H9 (cell line): ENCODE results near the gene ARID1B. TPM values are rescaled to one million over a fixed set of nuclear protein-coding genes. Genes with fewer than 3 reads are reported as not detected.
A peak's percentile ranks its signal among the peaks of the same experiment; 100 is the strongest.

Experiments
- DNase-seq: peaks from one replicate; pipeline ENCODE4 v3.0.0-alpha.2; 2017
- H2AFZ ChIP-seq: one replicate; pipeline ENCODE4 v1.6.1; 2013; ENCODE audit warnings: mild to moderate bottlenecking, low read length, control low read depth, moderate library complexity
- H2AK5ac ChIP-seq: 2 replicates; pipeline ENCODE4 v1.6.1; 2013; ENCODE audit warnings: low read length, control low read depth, mixed read lengths; ENCODE audit not compliant: insufficient read length
- H2BK120ac ChIP-seq: one replicate; pipeline ENCODE4 v1.6.1; 2013; ENCODE audit warnings: low read depth, mild to moderate bottlenecking, low read length, control low read depth, inconsistent platforms; ENCODE audit not compliant: poor library complexity, severe bottlenecking
- H2BK12ac ChIP-seq: 2 replicates; pipeline ENCODE4 v1.6.1; 2013; ENCODE audit warnings: low read length, control low read depth, mixed read lengths, low read depth; ENCODE audit not compliant: insufficient read length
- H2BK15ac ChIP-seq: 2 replicates; pipeline ENCODE4 v1.6.1; 2013; ENCODE audit warnings: low read depth, low read length, control low read depth
- H2BK20ac ChIP-seq: one replicate; pipeline ENCODE4 v1.6.1; 2013; ENCODE audit warnings: low read depth, mild to moderate bottlenecking, low read length, control low read depth, inconsistent platforms; ENCODE audit not compliant: poor library complexity, severe bottlenecking
- H2BK5ac ChIP-seq: 2 replicates; pipeline ENCODE4 v1.6.1; 2013; ENCODE audit warnings: low read length, control low read depth, mixed read lengths; ENCODE audit not compliant: insufficient read length
- H3K14ac ChIP-seq: 2 replicates; pipeline ENCODE4 v1.6.1; 2013; ENCODE audit warnings: low read length, control low read depth; ENCODE audit not compliant: insufficient read depth
- H3K18ac ChIP-seq: 2 replicates; pipeline ENCODE4 v1.6.1; 2013; ENCODE audit warnings: low read depth, mild to moderate bottlenecking, mixed read lengths, low read length, control low read depth; ENCODE audit not compliant: insufficient read length
- H3K23ac ChIP-seq: 2 replicates; pipeline ENCODE4 v1.6.1; 2013; ENCODE audit warnings: low read length, control low read depth, mixed read lengths, low read depth; ENCODE audit not compliant: insufficient read length
- H3K23me2 ChIP-seq: 2 replicates; pipeline ENCODE4 v1.6.1; 2013; ENCODE audit warnings: low read depth, mild to moderate bottlenecking, mixed read lengths, low read length, control low read depth; ENCODE audit not compliant: insufficient read length, poor library complexity, severe bottlenecking
- H3K27ac ChIP-seq: 2 replicates; pipeline ENCODE4 v1.5.1; 2013; ENCODE audit warnings: low read length, control low read depth, mixed read lengths, low read depth; ENCODE audit not compliant: insufficient read length
- H3K27me3 ChIP-seq: 2 replicates; pipeline ENCODE4 v1.6.1; 2013; ENCODE audit warnings: low read length, control low read depth, inconsistent platforms; ENCODE audit not compliant: insufficient read depth
- H3K4ac ChIP-seq: 2 replicates; pipeline ENCODE4 v1.6.1; 2013; ENCODE audit warnings: low read depth, mild to moderate bottlenecking, control low read depth, inconsistent platforms, low read length, moderate library complexity
- H3K4me1 ChIP-seq: 2 replicates; pipeline ENCODE4 v1.6.1; 2013; ENCODE audit warnings: low read length, control low read depth, inconsistent platforms; ENCODE audit not compliant: insufficient read depth
- H3K4me2 ChIP-seq: 2 replicates; pipeline ENCODE4 v1.6.1; 2013; ENCODE audit warnings: low read length, control low read depth, mixed read lengths; ENCODE audit not compliant: insufficient read length, insufficient read depth
- H3K56ac ChIP-seq: 2 replicates; pipeline ENCODE4 v1.6.1; 2013; ENCODE audit warnings: low read depth, mild to moderate bottlenecking, mixed read lengths, low read length, control low read depth; ENCODE audit not compliant: insufficient read length
- H3K79me1 ChIP-seq: 2 replicates; pipeline ENCODE4 v1.6.1; 2013; ENCODE audit warnings: low read depth, mild to moderate bottlenecking, moderate library complexity, low read length, control low read depth, inconsistent platforms; ENCODE audit not compliant: insufficient read depth, poor library complexity, severe bottlenecking
- H3K79me2 ChIP-seq: 2 replicates; pipeline ENCODE4 v1.6.1; 2013; ENCODE audit warnings: low read length, control low read depth, inconsistent platforms; ENCODE audit not compliant: insufficient read depth
- H3K9ac ChIP-seq: 2 replicates; pipeline ENCODE4 v1.6.1; 2013; ENCODE audit warnings: low read length, control low read depth, mixed read lengths; ENCODE audit not compliant: insufficient read length; ENCODE audit errors: extremely low read depth
- H3K9me3 ChIP-seq: one replicate; pipeline ENCODE4 v1.6.1; 2013; ENCODE audit warnings: low read depth, low read length, inconsistent platforms; ENCODE audit not compliant: control insufficient read depth
- H3T11ph ChIP-seq: one replicate; pipeline ENCODE4 v1.6.1; 2013; ENCODE audit warnings: mild to moderate bottlenecking, low read length, control low read depth, inconsistent platforms
- H4K20me1 ChIP-seq: one replicate; pipeline ENCODE4 v1.6.1; 2013; ENCODE audit not compliant: control insufficient read depth, insufficient read length, insufficient read depth
- H4K5ac ChIP-seq: 2 replicates; pipeline ENCODE4 v1.6.1; 2013; ENCODE audit warnings: low read depth, mild to moderate bottlenecking, mixed read lengths, low read length, control low read depth; ENCODE audit not compliant: insufficient read length
- H4K8ac ChIP-seq: replicated peaks from 2 replicates; pipeline ENCODE4 v1.6.1; 2013; ENCODE audit warnings: low read length, control low read depth, mixed read lengths, low read depth; ENCODE audit not compliant: insufficient read length
- H4K91ac ChIP-seq: 2 replicates; pipeline ENCODE4 v1.6.1; 2013; ENCODE audit warnings: low read depth, mild to moderate bottlenecking, moderate library complexity, mixed read lengths, low read length, control low read depth; ENCODE audit not compliant: insufficient read length
- H3K27ac Mint-ChIP-seq, 3 experiments: 2 replicates in 2 of 3; 3 replicates in 1 of 3; pipeline ENCODE4 v1.8.0; 2020 to 2021; ENCODE audit warnings: mixed read lengths in 3 of 3, mild to moderate bottlenecking in 1 of 3, moderate library complexity in 1 of 3
- H3K27me3 Mint-ChIP-seq: 2 replicates; pipeline ENCODE4 v1.8.0; 2021; ENCODE audit warnings: low read depth, mild to moderate bottlenecking, moderate library complexity, mixed read lengths
- H3K36me3 Mint-ChIP-seq, 3 experiments: 2 replicates in 2 of 3; 3 replicates in 1 of 3; pipeline ENCODE4 v1.8.0; 2020 to 2021; ENCODE audit warnings: low read depth in 3 of 3, mixed read lengths in 3 of 3; ENCODE audit not compliant: insufficient read depth in 1 of 3
- H3K4me1 Mint-ChIP-seq, 2 experiments: 2 replicates each; pipeline ENCODE4 v1.8.0; 2020; ENCODE audit warnings: mixed read lengths in 2 of 2
- H3K4me3 Mint-ChIP-seq, 2 experiments: 2 replicates in 1 of 2; 3 replicates in 1 of 2; pipeline ENCODE4 v1.8.0; 2020 to 2021; ENCODE audit warnings: mild to moderate bottlenecking in 2 of 2, mixed read lengths in 2 of 2, moderate library complexity in 1 of 2
- H3K9me3 Mint-ChIP-seq, 2 experiments: 2 replicates in 1 of 2; 3 replicates in 1 of 2; pipeline ENCODE4 v1.8.0; 2020; ENCODE audit warnings: mild to moderate bottlenecking in 2 of 2, mixed read lengths in 2 of 2, moderate library complexity in 1 of 2
- CTCF ChIP-seq: fragments of 200-600 bp; sonication (generic); conservative IDR thresholded peaks from 3 replicates; pipeline ENCODE4 v1.8.0; 2021; ENCODE audit warnings: antibody characterized with exemption, mild to moderate bottlenecking
- whole genome bisulfite sequencing: extraction: QIAGEN DNeasy Blood & Tissue Kit; methylation state at CpG from one replicate; pipeline ENCODE4 v1.1.7; 2013; ENCODE audit warnings: missing lambda C conversion rate, low lambda C conversion rate, mixed read lengths; ENCODE audit not compliant: insufficient read length; ENCODE audit errors: extremely low coverage; 5-methylcytosine and 5-hydroxymethylcytosine counted together
- total RNA-seq: library from RNA; stranded (reverse); gene quantifications from 2 replicates; pipeline ENCODE4 v1.2.1, GENCODE V29; 2021

Gene ARID1B
- total RNA-seq, 1 experiment from 2014 or later: 88.2 TPM

- no peaks in the 10 kb centered on the region for H4K20me1 ChIP-seq
- H3K27me3 ChIP-seq: no peaks in the 10 kb centered on the region
- no peak overlapping the region for H2AK5ac ChIP-seq
- no peak overlapping the region for H3K23ac ChIP-seq
- no peak overlapping the region for H3K27ac ChIP-seq
- no peaks in the 10 kb centered on the region for H3K79me1 ChIP-seq
- H3K4me2 ChIP-seq: peak overlapping the region; percentile 2
- Mint-ChIP-seq H3K4me3 (no peak overlapping the region), H3K27ac (peak overlapping the region in 2 of 3 experiments; percentile 65 to 88; a peak in 6 of 7 replicates), H3K9me3 (no peaks in the 10 kb centered on the region), H3K27me3 (no peaks in the 10 kb centered on the region), H3K36me3 (peaks cover 3 to 11% (median 8%) of the 10 kb centered on the region in 3 experiments; a peak in 6 of 7 replicates), H3K4me1 (peaks cover 42 to 49% of the 10 kb centered on the region in 2 experiments)
- H3K18ac ChIP-seq: no peak overlapping the region
- H3K4ac ChIP-seq: no peak overlapping the region
- DNase-seq: peak; percentile 48
- H3K9me3 ChIP-seq: no peaks in the 10 kb centered on the region
- no peak overlapping the region for H2BK5ac ChIP-seq
- no peak overlapping the region for H2BK120ac ChIP-seq
- no peak overlapping the region for H3K14ac ChIP-seq
- H3K9ac ChIP-seq: no peak overlapping the region
- H2BK20ac ChIP-seq: no peak overlapping the region
- no peak overlapping the region for H2AFZ ChIP-seq
- peaks cover 4% of the 10 kb centered on the region; the same call in 1 of the 2 replicates for H3K4me1 ChIP-seq
- H4K8ac ChIP-seq: no peak overlapping the region
- H2BK15ac ChIP-seq: no peak overlapping the region
- H4K91ac ChIP-seq: no peak overlapping the region
- H4K5ac ChIP-seq: no peak overlapping the region
- WGBS: no CpG with 5 or more reads among the region's 7 CpGs
- no peak overlapping the region for H2BK12ac ChIP-seq
- H3K79me2 ChIP-seq: peaks cover 7% of the 10 kb centered on the region; the same call in 1 of the 2 replicates
- H3K56ac ChIP-seq: no peak overlapping the region
- peak; percentile 48; the same call in 2 of the 3 replicates for TF ChIP-seq CTCF
- H3T11ph ChIP-seq: no peak overlapping the region
- no peaks in the 10 kb centered on the region for H3K23me2 ChIP-seq
Observed at GRCh38 chr6:156933201-156934068, 156.3 kb downstream of the ARID1B start.
